Kidney (tissue), 14 donors: ENCODE data around the gene SRBD1. TPM values are rescaled to one million over a fixed set of nuclear protein-coding genes. Genes with fewer than 3 reads are reported as not detected.

Experiments used
- DNase-seq, 5 donors: peaks; one replicate each; pipeline ENCODE4 v3.0.0-alpha.2; 2013 to 2020
- FAIRE-seq: peaks from 2 replicates; lab custom pipeline; 2012; peaks lifted over from hg19 to GRCh38; lab: Jason Lieb, UNC
- H3K27ac ChIP-seq, 2 donors: one replicate each; pipeline ENCODE4 v1.7.0; 2013; ENCODE audit warnings: low read depth in 2 of 2, low read length in 2 of 2, inconsistent platforms in 1 of 2
- H3K27me3 ChIP-seq: one replicate; pipeline ENCODE4 v1.7.1; 2013; ENCODE audit warnings: low read length, inconsistent platforms; ENCODE audit not compliant: control insufficient read depth, insufficient read depth
- H3K36me3 ChIP-seq, 3 donors: one replicate each; pipeline versions ENCODE4 v1.7.0 to v1.7.1; 2013; ENCODE audit warnings: low read length in 3 of 3, control low read depth in 1 of 3, inconsistent platforms in 1 of 3; ENCODE audit not compliant: insufficient read depth in 3 of 3, control insufficient read depth in 2 of 3
- H3K4me1 ChIP-seq, 3 donors: one replicate each; pipeline versions ENCODE4 v1.7.0 to v1.7.1; 2013; ENCODE audit warnings: low read length in 3 of 3, inconsistent platforms in 1 of 3, low read depth in 1 of 3; ENCODE audit not compliant: control insufficient read depth in 2 of 3, insufficient read depth in 2 of 3
- H3K4me3 ChIP-seq, 3 donors: one replicate each; pipeline versions ENCODE4 v1.7.0 to v1.8.1; 2013; ENCODE audit warnings: low read length in 3 of 3, control low read depth in 1 of 3, inconsistent platforms in 1 of 3
- H3K9ac ChIP-seq, 3 donors: one replicate each; pipeline versions ENCODE4 v1.7.0 to v1.7.1; 2013; ENCODE audit warnings: low read length in 3 of 3, control low read depth in 1 of 3, inconsistent platforms in 1 of 3
- H3K9me3 ChIP-seq, 3 donors: one replicate each; pipeline versions ENCODE4 v1.7.0 to v1.7.1; 2013; ENCODE audit warnings: low read length in 3 of 3, control low read depth in 1 of 3, inconsistent platforms in 1 of 3; ENCODE audit not compliant: control insufficient read depth in 2 of 3, insufficient read depth in 1 of 3
- CTCF ChIP-seq: IDR thresholded peaks from 3 replicates; pipeline ENCODE4 v1.5.1; 2012; ENCODE audit warnings: mild to moderate bottlenecking, moderate library complexity, borderline replicate concordance; ENCODE audit not compliant: insufficient read depth; ENCODE audit errors: extremely low read depth
- intact Hi-C: fragments of 100-400 bp; cut with DNase I; formaldehyde crosslinking; loops from one replicate; pipeline ENCODE4 v1.11.1; 2022
- polyA plus RNA-seq: library from polyadenylated mRNA; stranded (reverse); fragments of 350-450 nt; fragmentation: Illumina TruSeq; extraction: RNeasy Lipid Tissue Mini Kit (QIAGEN cat#74804); gene quantifications from one replicate; pipeline ENCODE4 v1.2.3, GENCODE V29; 2014; ENCODE audit warnings: low read depth, low replicate concordance; ENCODE audit not compliant: insufficient read depth
- total RNA-seq: library from RNA; stranded (reverse); fragmentation: NEBNext Ultra II Directional; extraction: Animal tissue kit (Norgen Biotek cat#: 25700); gene quantifications from one replicate; pipeline ENCODE4 v1.2.1, GENCODE V29; 2021
- donor health status: control.
- donor health status: control.
- donor health status: control.
- donor health status: control.
- donor health status: control.
- donor health status: DM: yes; HTN: yes; CAD: no.
- donor health status: Normal renal cell carcinoma (clear cell type).

SRBD1 gene
- total and polyA plus RNA-seq, 2 donors from 2014 or later: 5.4 to 19.5 TPM

- Histone ChIP-seq H3K9ac (no peak overlapping the region), H3K4me1 (no peaks in the 10 kb centered on the region), H3K27ac (no peak overlapping the region), H3K4me3 (no peak overlapping the region), H3K27me3 (no peaks in the 10 kb centered on the region), H3K36me3 (peaks cover 0 to 4% (median 0%) of the 10 kb centered on the region in 3 donors), H3K9me3 (no peaks in the 10 kb centered on the region)
- intact Hi-C loops: no loop called here
- FAIRE-seq (no peak), DNase-seq (no peak)
- no peak for TF ChIP-seq CTCF
Observed at GRCh38 chr2:45551862-45552261, 59.2 kb downstream of the SRBD1 start.

GRCh38 chr2:45545943-45546342, 65.1 kb downstream of the SRBD1 start:
- Histone ChIP-seq H3K9ac (no peak overlapping the region), H3K27me3 (no peaks in the 10 kb centered on the region), H3K4me1 (no peaks in the 10 kb centered on the region), H3K9me3 (peaks cover 0 to 10% (median 3%) of the 10 kb centered on the region in 3 donors), H3K27ac (no peak overlapping the region), H3K36me3 (peaks cover 8 to 20% (median 12%) of the 10 kb centered on the region in 3 donors), H3K4me3 (no peak overlapping the region)
- intact Hi-C loops: no loop called here
- no peak for TF ChIP-seq CTCF
- FAIRE-seq: no peak
- no peak for DNase-seq

GRCh38 chr2:45543257-45543656, 67.8 kb downstream of the SRBD1 start:
- no peak for DNase-seq
- TF ChIP-seq CTCF: no peak
- Histone ChIP-seq H3K27me3 (no peaks in the 10 kb centered on the region), H3K9me3 (peaks cover 0 to 12% (median 3%) of the 10 kb centered on the region in 3 donors), H3K4me3 (no peak overlapping the region), H3K36me3 (peaks cover 8 to 20% (median 12%) of the 10 kb centered on the region in 3 donors), H3K4me1 (no peaks in the 10 kb centered on the region), H3K27ac (no peak overlapping the region), H3K9ac (no peak overlapping the region)
- intact Hi-C loops: no loop called here
- FAIRE-seq: no peak

GRCh38 chr2:45542013-45542412, 69.1 kb downstream of the SRBD1 start:
- Histone ChIP-seq H3K9ac (no peak overlapping the region), H3K27ac (no peak overlapping the region), H3K4me1 (no peaks in the 10 kb centered on the region), H3K4me3 (no peak overlapping the region), H3K9me3 (peaks cover 0 to 12% (median 3%) of the 10 kb centered on the region in 3 donors), H3K36me3 (peaks cover 8 to 25% (median 12%) of the 10 kb centered on the region in 3 donors), H3K27me3 (no peaks in the 10 kb centered on the region)
- FAIRE-seq (no peak), DNase-seq (peak in 1 of 5 donors; percentile 45)
- intact Hi-C loops: no loop called here
- no peak for TF ChIP-seq CTCF
